HG03571 (cell line): Measurements from ENCODE around the gene CD200R1L.

Experiments used
- ATAC-seq: cut with Tn5 transposase; IDR thresholded peaks from one replicate; pipeline ENCODE4 v1.9.1; 2021; ENCODE audit not compliant: unreplicated experiment

CD200R1L gene

GRCh38 chr3:112822064-112823055 lies 24.3 kb downstream of the CD200R1L start:
- peak; percentile 68 for ATAC-seq

- no peak for ATAC-seq
These were observed 28.4 kb downstream of the CD200R1L start for GRCh38 chr3:112818289-112818688.

GRCh38 chr3:112817797-112818196 lies 28.9 kb downstream of the CD200R1L start:
- ATAC-seq, result no peak

DNA sequence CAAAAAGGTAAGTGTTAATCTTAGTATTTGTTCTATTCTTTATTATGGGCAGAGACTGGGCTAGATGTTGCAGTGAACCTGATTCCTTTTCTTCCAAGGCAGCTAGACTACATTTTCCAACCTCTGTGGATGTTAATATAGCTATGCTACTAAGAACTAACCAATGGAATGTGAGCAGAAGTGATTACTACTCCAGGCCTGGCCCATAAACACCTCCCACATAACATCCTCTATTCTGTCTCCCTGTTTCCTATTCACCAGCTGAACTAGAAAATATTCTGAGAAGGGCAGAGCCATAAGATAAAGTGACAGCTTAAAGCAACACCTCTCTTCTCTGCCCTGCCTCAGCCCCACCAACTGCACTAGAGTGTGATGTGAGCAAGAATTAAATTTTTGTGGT lies 29.4 kb downstream of the CD200R1L start:
- no peak for ATAC-seq

DNA sequence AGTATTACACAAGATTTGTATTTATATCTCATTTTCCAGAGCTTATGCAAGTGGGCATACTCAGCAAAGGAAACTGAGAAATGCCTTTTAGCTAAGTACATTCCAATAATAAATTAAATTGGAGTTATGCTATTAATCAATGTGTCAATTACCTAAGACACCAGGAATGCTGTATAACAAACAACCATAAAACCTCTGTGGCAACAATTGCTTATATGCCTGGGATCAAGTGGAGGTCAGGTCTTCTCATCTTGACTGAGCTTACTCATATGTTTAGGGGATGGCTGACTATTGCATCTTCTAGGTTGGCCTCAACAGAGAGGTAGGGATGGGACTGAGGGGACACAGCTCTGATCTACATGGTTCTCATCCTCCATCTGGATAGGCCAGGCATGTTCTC lies 30.7 kb downstream of the CD200R1L start:
- no peak for ATAC-seq

- ATAC-seq, result no peak
These were observed 32.4 kb downstream of the CD200R1L start for GRCh38 chr3:112814266-112814665.

DNA sequence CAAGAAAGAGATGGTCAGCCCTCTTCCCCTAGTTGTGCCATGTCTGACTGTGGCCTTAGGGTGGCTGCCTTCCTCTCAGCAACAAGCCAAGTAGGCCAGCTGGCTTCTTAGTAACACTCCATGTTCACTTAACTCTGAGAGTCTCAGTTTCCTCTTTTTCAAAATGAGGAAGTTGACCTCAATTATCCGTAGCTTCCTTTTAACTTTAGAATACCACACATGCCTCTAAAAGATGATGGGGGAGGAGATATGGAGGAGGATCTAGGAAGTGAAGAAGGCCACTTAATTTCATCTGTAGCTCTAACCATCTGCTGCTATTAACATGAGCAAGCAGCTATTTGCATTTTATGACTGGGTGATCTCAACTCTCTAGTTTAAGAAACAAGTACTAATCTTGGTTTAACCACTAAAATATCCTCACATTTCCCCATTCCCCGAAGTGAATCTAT lies 32.9 kb downstream of the CD200R1L start:
- peak; percentile 73 for ATAC-seq

DNA sequence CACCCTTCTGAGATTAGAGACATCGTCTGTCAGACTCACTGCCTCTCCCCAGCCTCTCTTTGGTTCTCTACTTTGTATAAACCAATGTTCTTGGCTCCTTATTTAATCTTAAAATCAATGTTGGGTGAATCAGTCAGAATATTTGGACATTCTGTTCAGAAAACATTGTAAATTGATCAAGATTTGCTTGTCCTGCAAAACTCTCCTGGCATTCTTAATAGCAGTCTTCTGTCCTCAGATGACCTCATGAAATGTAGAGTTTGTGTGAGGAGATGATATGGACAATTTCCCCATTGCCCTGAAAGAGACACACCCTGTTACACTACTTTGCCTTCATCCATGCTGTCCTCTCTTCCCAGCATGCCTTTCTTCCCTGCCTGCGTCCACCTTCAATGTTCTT lies 33.6 kb downstream of the CD200R1L start:
- no peak for ATAC-seq

- no peak for ATAC-seq
These were observed 34.6 kb downstream of the CD200R1L start for GRCh38 chr3:112811917-112812660.

GRCh38 chr3:112811131-112811884 lies 35.4 kb downstream of the CD200R1L start:
- ATAC-seq, result no peak

DNA sequence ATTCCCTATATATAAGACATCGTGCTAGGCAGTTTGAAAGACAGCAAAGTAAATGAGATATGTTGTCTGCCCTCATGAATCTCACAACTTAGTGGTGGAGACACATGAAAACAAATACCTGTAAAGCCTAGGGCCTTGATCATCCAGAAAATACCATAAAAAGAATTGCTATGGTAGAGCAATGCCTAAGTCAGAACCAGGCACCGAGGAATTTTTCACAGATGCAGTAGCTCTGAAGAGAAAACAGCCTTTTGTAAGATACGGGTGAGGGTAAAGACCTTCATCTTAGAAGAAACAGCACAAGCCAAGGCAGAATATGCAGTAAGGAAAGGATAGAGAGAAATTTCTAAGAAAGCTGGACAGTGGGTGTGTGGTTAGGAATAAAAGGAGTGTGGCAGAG lies 36.1 kb downstream of the CD200R1L start:
- ATAC-seq, result no peak

DNA sequence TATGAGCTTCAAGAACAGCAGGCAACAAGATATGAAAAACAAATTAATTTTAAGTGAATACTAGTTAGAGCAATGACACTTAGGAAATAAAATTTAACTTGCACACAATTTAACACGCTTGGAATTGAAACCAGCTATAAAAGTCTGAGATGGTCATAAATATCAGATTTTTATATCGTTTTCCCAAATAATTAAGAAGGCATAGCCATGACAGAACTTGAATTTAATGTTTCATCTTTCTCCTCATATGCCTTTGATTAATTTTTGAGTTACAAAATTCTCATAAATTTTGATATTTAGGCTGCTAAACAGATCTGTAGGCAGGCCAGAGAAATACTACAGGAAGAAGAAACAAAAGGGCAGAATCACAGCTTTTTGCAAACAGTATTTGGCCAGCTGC lies 38.5 kb downstream of the CD200R1L start:
- no peak for ATAC-seq

DNA sequence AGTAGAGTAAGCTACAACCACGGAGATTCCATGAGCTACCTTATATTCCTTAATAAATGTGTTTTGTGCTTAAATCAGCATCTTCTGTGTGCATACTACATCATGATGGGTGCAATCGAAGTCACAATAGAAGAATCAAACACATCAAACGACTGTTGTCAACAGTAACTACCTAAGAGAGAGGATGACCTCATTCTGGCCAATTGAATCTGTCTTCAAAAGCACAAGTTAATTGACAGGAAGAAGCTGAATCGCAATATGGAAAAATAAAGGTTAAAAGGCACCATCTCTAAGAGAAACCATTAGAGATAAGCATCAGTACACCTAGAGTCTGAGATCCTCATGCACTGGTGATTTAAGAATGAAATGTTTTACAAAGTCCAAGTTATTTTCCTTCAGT lies 39.0 kb downstream of the CD200R1L start:
- ATAC-seq, result no peak

- ATAC-seq, result no peak
These were observed 39.8 kb downstream of the CD200R1L start for GRCh38 chr3:112806903-112807302.

DNA sequence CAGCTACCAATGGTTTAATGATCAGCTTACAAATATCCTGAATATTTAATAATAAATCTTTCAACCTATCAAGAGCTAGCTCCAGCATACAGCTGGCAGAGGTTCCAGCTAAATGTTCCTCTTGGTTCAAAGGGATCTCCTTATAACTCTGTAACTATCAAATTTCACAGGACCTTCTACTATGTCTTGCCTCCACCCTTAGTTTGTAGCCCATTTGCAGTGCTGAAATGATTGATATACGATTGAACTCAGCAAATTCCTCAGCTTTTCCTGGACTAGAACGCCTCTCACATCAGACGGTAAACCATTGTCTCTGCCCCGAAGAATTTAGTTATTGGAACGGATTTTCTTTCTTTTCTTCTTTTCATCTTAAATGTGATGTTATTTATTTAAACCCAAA lies 41.5 kb downstream of the CD200R1L start:
- no peak for ATAC-seq

- ATAC-seq, result no peak
These were observed 42.6 kb downstream of the CD200R1L start for GRCh38 chr3:112804021-112804420.

GRCh38 chr3:112803467-112803866 lies 43.2 kb downstream of the CD200R1L start:
- no peak for ATAC-seq

- no peak for ATAC-seq
These were observed 44.3 kb downstream of the CD200R1L start for GRCh38 chr3:112802338-112802737.

DNA sequence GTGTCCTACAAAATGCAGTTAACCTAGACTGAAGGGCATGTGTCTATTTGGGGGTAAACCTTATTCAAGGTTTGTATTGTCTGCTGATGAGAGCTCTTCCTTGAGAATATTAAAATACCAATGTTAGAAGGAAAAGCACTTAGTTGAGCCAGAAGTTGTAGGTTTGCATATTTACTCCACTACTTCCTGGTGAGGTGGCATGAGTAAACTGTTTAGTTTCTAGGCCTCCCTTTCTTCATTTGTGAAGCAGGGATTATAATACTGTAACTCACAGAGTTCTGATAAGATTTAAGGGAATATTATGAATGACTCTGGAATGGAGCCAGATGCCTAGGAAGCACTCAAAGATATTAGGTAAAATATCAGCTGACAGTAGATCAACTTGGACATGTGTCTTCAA lies 46.7 kb downstream of the CD200R1L start:
- no peak for ATAC-seq

DNA sequence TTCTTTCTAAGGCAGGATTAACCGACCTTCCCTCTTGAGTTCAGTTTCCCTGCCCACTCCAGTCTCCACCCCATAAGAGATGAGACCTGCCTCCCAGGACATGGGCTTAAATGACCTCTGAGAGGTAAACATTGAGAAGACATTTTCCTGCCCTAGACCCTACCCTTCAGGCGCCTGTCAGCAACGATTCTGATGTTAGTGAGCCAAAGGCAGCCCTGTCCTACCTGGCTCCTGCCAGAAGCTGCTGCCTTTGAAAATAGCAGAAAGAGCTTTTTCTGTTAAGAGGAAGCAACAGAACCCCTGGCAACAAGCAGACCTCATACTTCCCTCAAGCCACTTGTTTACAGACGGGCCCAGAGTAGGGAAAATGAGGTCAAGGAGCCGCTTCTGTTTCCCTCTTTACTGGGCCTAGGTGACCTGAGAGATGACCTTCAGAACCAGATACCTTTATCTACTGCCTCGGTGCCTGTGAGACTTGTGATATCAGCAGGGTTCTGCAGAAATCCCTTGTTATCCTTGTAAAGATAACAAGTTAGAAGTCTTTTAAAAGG lies 52.0 kb downstream of the CD200R1L start:
- no peak for ATAC-seq
